HG02798 (cell line): Measurements from ENCODE around the gene FER1L5.

ENCODE experiments used
- ATAC-seq: cut with Tn5 transposase; IDR thresholded peaks from one replicate; pipeline ENCODE4 v1.9.1; 2021; ENCODE audit warnings: mild to moderate bottlenecking; ENCODE audit not compliant: unreplicated experiment, poor library complexity

FER1L5 gene

GRCh38 chr2:96669539-96670215, 27.1 kb downstream of the FER1L5 start:
- ATAC-seq: no peak

- ATAC-seq: no peak
Observed at GRCh38 chr2:96679848-96680247, 37.3 kb downstream of the FER1L5 start.

DNA sequence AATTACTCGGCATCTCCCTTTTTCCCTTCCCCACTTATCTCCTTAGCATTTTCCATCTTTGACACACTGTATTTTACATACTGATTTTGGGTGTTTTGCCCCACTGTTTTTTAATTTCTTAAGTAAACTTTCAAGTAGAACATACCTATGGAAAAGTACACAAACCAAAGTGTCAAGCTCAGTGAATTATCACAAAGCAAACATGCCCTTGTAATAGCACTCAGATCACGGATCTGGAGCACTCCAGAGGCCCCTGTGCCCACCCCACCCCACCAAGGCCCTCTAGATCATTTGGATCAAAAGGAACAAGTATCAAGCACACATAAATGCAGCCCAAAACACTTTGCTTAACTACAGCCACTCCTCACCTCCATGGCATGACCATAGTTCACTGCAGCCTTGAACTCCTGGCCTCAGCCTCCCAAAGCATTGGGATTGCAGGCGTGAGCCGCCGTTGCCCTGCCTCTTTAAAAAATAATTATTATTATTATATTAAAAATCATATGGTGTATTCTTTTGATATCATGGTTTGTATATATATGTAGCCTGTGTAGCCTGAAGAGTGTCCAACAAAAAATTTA, 38.1 kb downstream of the FER1L5 start:
- no peak for ATAC-seq

GRCh38 chr2:96681540-96681939, 39.0 kb downstream of the FER1L5 start:
- no peak for ATAC-seq

DNA sequence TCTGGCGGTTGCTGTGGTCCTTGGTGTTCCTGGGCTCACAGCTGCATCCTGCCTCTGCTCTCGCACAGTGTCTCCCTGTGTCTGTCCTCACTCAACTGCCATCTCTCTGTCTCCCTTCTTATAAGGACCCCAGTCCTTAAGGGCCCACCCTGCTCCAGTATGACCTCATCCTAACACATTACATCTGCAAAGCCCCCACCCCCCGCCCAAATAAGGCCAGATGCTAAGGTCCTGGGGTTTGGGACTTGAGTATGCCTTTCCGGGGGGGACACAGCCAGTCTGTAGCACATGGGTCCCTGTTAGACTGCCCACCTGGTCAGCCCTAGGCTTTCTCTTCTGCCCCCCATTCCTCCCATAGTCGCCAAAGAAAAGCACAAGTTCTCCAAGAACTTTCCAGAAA, 40.7 kb downstream of the FER1L5 start:
- ATAC-seq: no peak

DNA sequence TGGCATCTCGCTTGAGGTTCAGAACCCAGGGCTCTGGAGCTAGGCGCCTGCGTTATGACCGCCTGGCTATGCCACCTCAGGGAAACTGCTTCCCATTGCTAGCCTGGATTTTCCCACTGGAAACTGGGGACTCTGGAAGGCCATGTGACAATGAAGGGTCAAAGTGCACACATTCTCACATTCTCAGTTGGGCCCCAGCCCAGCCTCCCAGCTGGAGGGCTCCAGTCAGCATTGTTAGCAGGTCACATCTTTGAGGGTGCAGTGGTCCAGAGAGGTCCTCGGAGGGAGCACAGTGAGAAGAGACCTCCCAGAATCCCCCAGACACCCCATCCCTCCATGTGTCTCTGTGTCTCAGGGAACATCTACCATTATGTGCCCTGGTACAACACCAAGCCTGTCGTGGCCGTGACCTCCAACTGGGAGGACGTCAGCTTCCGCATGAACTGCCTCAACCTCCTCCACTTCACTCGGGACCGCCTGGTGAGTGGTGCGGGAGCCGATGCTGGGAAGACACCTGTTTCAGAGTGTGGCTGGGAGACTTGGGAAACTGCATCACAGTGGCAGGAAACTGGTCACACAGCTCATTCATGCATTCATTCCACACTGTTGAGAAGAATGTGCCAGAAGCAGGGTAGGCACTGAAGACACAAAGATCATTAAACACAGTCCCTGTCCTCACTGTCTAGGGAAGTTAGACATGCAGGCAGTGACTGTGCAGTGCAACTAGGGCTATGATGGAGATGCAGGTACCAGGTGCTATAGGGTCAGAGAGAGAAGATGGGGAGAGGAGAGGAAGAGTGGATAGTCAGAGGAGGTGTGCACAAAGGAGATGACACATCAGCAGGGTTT, 41.6 kb downstream of the FER1L5 start:
- no peak for ATAC-seq

DNA sequence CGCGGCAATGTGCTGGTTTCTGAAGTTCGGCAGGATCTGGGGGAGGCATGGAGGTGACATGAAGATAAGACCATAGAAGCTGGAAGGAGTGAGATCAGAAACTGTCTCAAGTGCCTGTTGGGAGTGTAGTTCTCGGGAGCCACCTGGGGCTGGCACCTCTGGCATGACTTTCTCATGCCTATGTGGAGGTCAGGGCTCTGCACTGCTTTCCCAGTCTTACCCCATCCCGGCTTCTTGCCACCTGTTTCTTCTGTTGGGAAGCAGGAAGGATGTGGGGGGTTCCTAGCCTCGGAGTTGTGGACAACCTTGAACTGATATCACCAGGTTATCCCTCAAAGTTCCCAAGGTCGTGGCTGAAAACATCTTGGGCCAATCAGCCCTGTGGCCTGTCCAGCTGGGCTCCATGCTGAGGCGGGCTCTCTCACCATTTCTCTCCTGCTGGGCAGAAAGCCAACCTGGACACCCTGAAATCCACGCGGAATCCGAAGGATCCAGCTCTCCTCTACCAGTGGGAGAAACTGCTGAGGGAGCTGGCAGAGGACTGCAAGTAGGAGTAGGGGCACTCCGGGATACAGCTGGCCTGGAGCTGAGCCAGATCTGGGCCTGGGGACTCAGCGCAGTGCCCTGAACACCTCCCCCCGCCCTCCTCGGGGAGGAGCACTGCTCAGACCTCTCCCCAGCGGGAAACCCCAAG, 42.5 kb downstream of the FER1L5 start:
- no peak for ATAC-seq

DNA sequence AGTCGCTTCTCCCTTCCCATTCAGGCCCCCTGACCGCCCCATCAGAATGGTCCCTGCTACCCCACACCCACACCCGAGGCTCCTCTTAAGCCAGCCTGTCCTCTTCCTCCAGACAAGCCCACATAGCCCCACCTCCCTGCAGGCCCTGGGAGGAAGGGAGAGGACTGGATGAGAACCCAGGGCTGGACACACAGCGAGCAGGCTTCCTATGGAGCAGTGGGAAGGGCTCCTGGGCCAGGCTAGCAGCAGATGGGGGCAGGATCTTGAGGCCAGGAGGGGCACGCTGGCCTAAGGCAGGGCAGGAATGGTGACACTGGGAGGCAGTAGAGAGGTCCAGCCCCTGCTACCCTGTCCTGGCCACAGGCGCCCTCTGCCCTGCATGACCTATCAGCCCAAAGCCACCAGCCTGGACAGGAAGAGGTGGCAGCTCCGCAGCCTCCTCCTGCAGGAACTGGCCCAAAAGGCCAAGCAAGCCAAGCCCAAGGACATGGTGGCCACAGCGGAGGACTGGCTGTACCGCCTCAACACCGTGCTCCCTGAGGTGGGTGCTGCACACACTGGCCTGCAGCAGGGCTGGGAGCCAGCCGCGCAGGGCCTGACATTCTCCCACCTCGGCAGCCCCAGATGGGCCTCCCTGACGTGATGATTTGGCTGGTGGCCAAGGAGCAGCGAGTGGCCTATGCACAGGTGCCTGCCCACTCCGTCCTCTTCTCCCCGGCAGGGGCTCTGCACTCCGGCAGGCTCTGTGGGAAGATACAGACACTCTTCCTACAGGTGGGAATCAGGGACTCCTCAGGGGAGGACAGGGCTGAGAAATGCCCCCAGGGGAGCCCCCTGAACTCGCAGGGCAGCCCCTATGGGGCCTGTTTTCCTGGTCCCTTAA, 43.3 kb downstream of the FER1L5 start:
- ATAC-seq: no peak

DNA sequence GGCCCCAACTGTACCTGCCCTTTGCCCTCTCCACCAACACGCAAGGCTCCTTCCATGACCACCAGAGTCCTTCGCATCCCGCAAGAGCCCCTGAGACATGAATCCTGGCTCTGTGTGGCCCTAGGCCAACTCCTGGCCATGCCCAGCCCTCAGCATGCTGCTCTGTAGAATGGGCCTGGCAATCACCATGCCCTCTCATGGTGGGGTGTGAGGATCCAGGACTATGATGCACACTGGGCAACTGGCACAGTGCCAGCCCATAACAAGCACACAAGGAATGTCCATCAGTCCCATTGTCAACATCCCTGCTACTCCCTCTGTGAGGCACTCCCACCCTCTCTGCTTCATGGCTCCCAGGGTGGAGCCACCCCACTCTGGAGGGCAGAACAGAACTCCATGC, 44.7 kb downstream of the FER1L5 start:
- ATAC-seq: no peak

GRCh38 chr2:96687711-96688640, 45.4 kb downstream of the FER1L5 start:
- ATAC-seq: no peak

DNA sequence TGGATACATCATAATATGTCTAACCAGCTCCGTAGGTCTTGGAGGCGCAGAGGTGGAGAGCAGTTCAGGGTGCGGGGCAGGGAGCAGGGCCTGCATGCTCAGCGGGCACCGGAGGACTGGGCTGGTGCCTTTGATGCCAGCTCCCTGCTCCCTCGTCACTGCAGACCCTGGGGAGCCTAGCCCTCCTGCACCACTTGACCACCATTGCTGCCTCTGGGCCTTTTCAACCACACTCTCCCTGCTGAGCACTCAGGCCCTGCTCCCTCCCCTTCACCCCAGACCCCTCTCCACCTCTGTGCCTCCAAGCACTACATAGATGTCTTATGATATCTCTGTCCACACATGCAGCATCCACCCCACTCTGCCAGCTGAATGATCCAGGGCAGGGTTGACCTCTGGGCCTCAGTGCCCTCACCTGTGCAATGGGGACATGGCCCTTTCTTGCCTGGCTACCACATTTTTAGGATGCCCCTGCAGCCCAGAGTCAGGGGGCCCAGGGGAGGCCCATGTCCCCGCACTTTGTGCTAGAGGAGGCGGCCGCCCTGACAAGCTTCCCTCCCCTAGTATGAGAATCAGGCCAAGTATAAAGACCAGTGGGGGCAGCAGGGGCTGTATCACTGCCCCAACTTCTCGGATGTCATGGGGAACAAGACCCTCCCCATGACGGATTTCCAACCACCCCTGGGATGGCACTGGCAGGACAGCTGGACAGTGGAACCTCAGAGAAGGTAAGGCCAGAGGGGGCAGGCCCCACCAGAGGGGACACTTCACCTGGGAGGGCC, 46.3 kb downstream of the FER1L5 start:
- no peak for ATAC-seq

- no peak for ATAC-seq
Observed at GRCh38 chr2:96689431-96689991, 46.9 kb downstream of the FER1L5 start.

DNA sequence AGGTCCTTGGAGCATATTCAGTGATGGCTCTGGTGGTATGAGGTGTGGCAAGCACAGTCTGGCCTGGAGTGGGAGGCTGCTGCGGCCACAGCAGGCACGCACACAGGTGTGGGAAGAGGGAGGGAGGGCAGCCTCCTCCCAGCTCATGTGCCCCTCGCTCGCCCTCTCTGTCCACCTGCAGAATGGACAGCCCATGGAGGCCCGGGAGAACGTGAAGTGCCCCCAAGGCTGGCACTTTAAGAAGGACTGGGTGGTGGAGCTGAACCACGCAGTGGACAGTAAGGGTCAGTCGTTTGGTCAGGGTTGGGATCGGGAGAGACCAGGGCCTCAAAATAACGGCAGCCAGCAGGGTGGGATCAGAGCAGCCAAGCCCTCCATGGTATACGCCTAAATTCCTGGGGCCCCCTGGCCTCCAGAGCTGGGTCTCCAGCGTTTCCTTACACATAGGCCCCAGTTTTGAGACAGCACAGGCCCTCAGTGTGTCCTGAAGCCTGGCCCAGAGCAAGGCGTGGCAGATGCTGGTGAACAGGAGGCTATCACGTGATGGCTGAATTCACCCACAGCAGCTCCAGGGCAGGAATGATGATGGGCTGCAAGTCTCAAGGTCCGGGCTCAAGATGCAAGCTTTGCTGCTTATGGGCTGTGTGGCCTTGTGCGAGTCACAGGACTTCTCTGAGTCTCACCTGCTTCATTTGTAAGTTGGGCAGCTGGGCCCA, 47.9 kb downstream of the FER1L5 start:
- ATAC-seq: no peak

DNA sequence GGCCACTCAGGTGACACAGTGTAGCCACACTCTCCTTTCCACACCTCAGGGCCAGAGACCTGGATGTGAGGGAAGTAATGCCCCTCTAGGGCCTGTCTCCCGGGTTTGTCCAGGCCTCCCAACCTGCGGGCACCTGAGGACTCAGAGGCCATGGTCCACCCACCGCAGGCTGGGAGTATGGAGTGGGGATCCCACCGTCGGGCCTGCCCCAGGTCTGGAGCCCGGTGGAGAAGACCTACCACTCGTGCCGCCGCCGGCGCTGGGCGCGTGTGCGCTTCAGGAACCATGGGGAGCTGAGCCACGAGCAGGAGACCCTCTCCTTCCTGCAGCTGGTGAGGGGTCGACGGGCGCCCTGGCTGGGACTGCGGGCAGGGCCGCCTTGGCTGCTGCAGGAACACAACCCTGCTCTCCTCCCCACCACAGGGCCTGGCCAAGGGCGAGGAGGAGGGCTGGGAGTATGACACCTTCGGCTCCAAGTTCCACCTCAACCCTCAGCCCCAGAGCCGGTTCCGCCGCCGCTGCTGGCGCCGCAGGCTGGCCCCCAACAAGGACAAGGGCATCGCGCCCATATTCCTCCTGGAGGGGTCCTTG, 48.6 kb downstream of the FER1L5 start:
- no peak for ATAC-seq

- ATAC-seq: no peak
Observed at GRCh38 chr2:96692094-96692971, 49.8 kb downstream of the FER1L5 start.
